SIG-M5 (cell line): ENCODE results near the gene GSAP.
"Not testable (repeated sequence)": the region's sequence is repeated elsewhere in the genome, so short reads cannot be mapped to it uniquely, and the experiment has no call there.

Source experiments
- DNase-seq: peaks from one replicate; lab custom pipeline; 2025; lab: John Stamatoyannopoulos, UW

The GSAP gene

GRCh38 chr7:77354484-77354883, 61.7 kb downstream of the GSAP start:
- DNase-seq, result no peak

- DNase-seq, result no peak
Measured at GRCh38 chr7:77353911-77354310, 62.2 kb downstream of the GSAP start.

- DNase-seq, result no peak
Measured at GRCh38 chr7:77353407-77353721, 62.8 kb downstream of the GSAP start.

GRCh38 chr7:77352665-77353406, 63.3 kb downstream of the GSAP start:
- no peak for DNase-seq

GRCh38 chr7:77351539-77352004, 64.6 kb downstream of the GSAP start:
- DNase-seq, result no peak

GRCh38 chr7:77349141-77349540, 67.0 kb downstream of the GSAP start:
- no peak for DNase-seq

- no peak for DNase-seq
Measured at GRCh38 chr7:77348371-77348813, 67.8 kb downstream of the GSAP start.

- no peak for DNase-seq
Measured at GRCh38 chr7:77346441-77346840, 69.7 kb downstream of the GSAP start.

- DNase-seq, result not testable (repeated sequence)
Measured at GRCh38 chr7:77345426-77345825, 70.7 kb downstream of the GSAP start.

GRCh38 chr7:77339726-77340125, 76.4 kb downstream of the GSAP start:
- DNase-seq, result no peak

GRCh38 chr7:77338883-77339629, 77.1 kb downstream of the GSAP start:
- DNase-seq, result no peak

GRCh38 chr7:77338260-77338659, 77.9 kb downstream of the GSAP start:
- no peak for DNase-seq

GRCh38 chr7:77337456-77337990, 78.6 kb downstream of the GSAP start:
- no peak for DNase-seq

- DNase-seq, result no peak
Measured at GRCh38 chr7:77335581-77335980, 80.6 kb downstream of the GSAP start.

- not testable (repeated sequence) for DNase-seq
Measured at GRCh38 chr7:77334039-77334438, 82.1 kb downstream of the GSAP start.

GRCh38 chr7:77331938-77332695, 84.0 kb downstream of the GSAP start:
- DNase-seq, result peak; percentile 2

- peak; percentile 18 for DNase-seq
Measured at GRCh38 chr7:77330169-77330882, 85.8 kb downstream of the GSAP start.

GRCh38 chr7:77329466-77330168, 86.5 kb downstream of the GSAP start:
- no peak for DNase-seq

- DNase-seq, result no peak
Measured at GRCh38 chr7:77328669-77329068, 87.5 kb downstream of the GSAP start.

GRCh38 chr7:77327932-77328628, 88.1 kb downstream of the GSAP start:
- no peak for DNase-seq
